HL-60/S4 treated with phorbol 12-myristate 13-acetate at 8.2 ng/mL for 4 days and 3 days (cell line): Measurements from ENCODE around the gene RCOR1.
"Not testable (repeated sequence)": the region's sequence is repeated elsewhere in the genome, so short reads cannot be mapped to it uniquely, and the experiment has no call there.

Experiments
- in situ Hi-C: fragments of 300-500 bp; cut with MboI; formaldehyde crosslinking; loops from 2 replicates; pipeline ENCODE4 v1.15.0; 2022; ENCODE audit warnings: low sequenced_read_pairs

The RCOR1 gene

GRCh38 chr14:102739190-102739469 lies 146.7 kb downstream of the RCOR1 start:
- in situ Hi-C loops = no loop called here

GRCh38 chr14:102746634-102747438 lies 154.4 kb downstream of the RCOR1 start:
- in situ Hi-C loops = no loop called here

- in situ Hi-C loops = no loop called here
Measured at GRCh38 chr14:102748806-102749205, 156.4 kb downstream of the RCOR1 start.

GRCh38 chr14:102749393-102750305 lies 157.2 kb downstream of the RCOR1 start:
- in situ Hi-C loops = no loop called here

GRCh38 chr14:102750376-102750775 lies 157.9 kb downstream of the RCOR1 start:
- in situ Hi-C loops = no loop called here

- in situ Hi-C loops = no loop called here
Measured at GRCh38 chr14:102751088-102751487, 158.6 kb downstream of the RCOR1 start.

- in situ Hi-C loops = no loop called here
Measured at GRCh38 chr14:102752239-102752847, 159.9 kb downstream of the RCOR1 start.

GRCh38 chr14:102754370-102755262 lies 162.2 kb downstream of the RCOR1 start:
- in situ Hi-C loops = no loop called here

- in situ Hi-C loops = no loop called here
Measured at GRCh38 chr14:102757646-102758045, 165.2 kb downstream of the RCOR1 start.

- in situ Hi-C loops = no loop called here
Measured at GRCh38 chr14:102758087-102758486, 165.6 kb downstream of the RCOR1 start.

GRCh38 chr14:102759456-102760187 lies 167.2 kb downstream of the RCOR1 start:
- in situ Hi-C loops = no loop called here

GRCh38 chr14:102760496-102761193 lies 168.2 kb downstream of the RCOR1 start:
- in situ Hi-C loops = no loop called here

- in situ Hi-C loops = no loop called here
Measured at GRCh38 chr14:102761206-102761605, 168.8 kb downstream of the RCOR1 start.

GRCh38 chr14:102764220-102764671 lies 171.8 kb downstream of the RCOR1 start:
- in situ Hi-C loops = no loop called here

- in situ Hi-C loops = not testable (repeated sequence)
Measured at GRCh38 chr14:102765770-102766169, 173.3 kb downstream of the RCOR1 start.

GRCh38 chr14:102768223-102769048 lies 176.0 kb downstream of the RCOR1 start:
- in situ Hi-C loops = no loop called here

GRCh38 chr14:102769049-102769327 lies 176.5 kb downstream of the RCOR1 start:
- in situ Hi-C loops = no loop called here
